Activated CD4-positive, alpha-beta T cell treated with anti-CD3 and anti-CD28 coated beads for 1 hour (primary cell): Measurements from ENCODE around the gene CGNL1.

Experiments
- DNase-seq: peaks from one replicate; pipeline ENCODE4 v3.0.0-alpha.2; 2020

CGNL1 gene

GRCh38 chr15:57385923-57386390 is 9.7 kb downstream of the CGNL1 start:
- no peak for DNase-seq

GRCh38 chr15:57386976-57387375 is 10.7 kb downstream of the CGNL1 start:
- DNase-seq: no peak

- DNase-seq: no peak
Measured at GRCh38 chr15:57387564-57388076, 11.3 kb downstream of the CGNL1 start.

GRCh38 chr15:57388464-57388863 is 12.2 kb downstream of the CGNL1 start:
- no peak for DNase-seq

- DNase-seq: no peak
Measured at GRCh38 chr15:57389991-57390390, 13.7 kb downstream of the CGNL1 start.

- no peak for DNase-seq
Measured at GRCh38 chr15:57390583-57390982, 14.3 kb downstream of the CGNL1 start.

- no peak for DNase-seq
Measured at GRCh38 chr15:57391537-57391936, 15.2 kb downstream of the CGNL1 start.

- DNase-seq: no peak
Measured at GRCh38 chr15:57393061-57393460, 16.8 kb downstream of the CGNL1 start.

- DNase-seq: no peak
Measured at GRCh38 chr15:57395292-57395691, 19.0 kb downstream of the CGNL1 start.

- DNase-seq: no peak
Measured at GRCh38 chr15:57398336-57398735, 22.0 kb downstream of the CGNL1 start.

GRCh38 chr15:57401546-57401945 is 25.2 kb downstream of the CGNL1 start:
- no peak for DNase-seq

GRCh38 chr15:57403017-57403416 is 26.7 kb downstream of the CGNL1 start:
- no peak for DNase-seq

GRCh38 chr15:57403566-57404325 is 27.4 kb downstream of the CGNL1 start:
- DNase-seq: no peak

GRCh38 chr15:57405133-57405532 is 28.8 kb downstream of the CGNL1 start:
- DNase-seq: no peak

- no peak for DNase-seq
Measured at GRCh38 chr15:57406062-57406772, 29.9 kb downstream of the CGNL1 start.

- no peak for DNase-seq
Measured at GRCh38 chr15:57410373-57410772, 34.1 kb downstream of the CGNL1 start.

- DNase-seq: no peak
Measured at GRCh38 chr15:57411945-57412768, 35.9 kb downstream of the CGNL1 start.

GRCh38 chr15:57415602-57416001 is 39.3 kb downstream of the CGNL1 start:
- DNase-seq: no peak

GRCh38 chr15:57418635-57419034 is 42.3 kb downstream of the CGNL1 start:
- no peak for DNase-seq

- no peak for DNase-seq
Measured at GRCh38 chr15:57419335-57419734, 43.0 kb downstream of the CGNL1 start.

- DNase-seq: no peak
Measured at GRCh38 chr15:57421110-57421509, 44.8 kb downstream of the CGNL1 start.

- DNase-seq: no peak
Measured at GRCh38 chr15:57421551-57421950, 45.2 kb downstream of the CGNL1 start.

- DNase-seq: no peak
Measured at GRCh38 chr15:57422113-57422754, 45.9 kb downstream of the CGNL1 start.
